Measurements from ENCODE around the gene SGTA.

SGTA gene

GRCh38 chr19:2809387-2810140, 26.5 kb upstream of the SGTA start:
- Histone ChIP-seq H3K4me3 (ENCODE audit: low read length in 2 of 2) (no peak overlapping the region), H3K4me1 (ENCODE audit: control insufficient read depth in 2 of 2, insufficient read depth in 2 of 2, low read length in 2 of 2) (peaks cover 16 to 23% of the 10 kb centered on the region in 2 donors), H3K36me3 (ENCODE audit: control insufficient read depth in 2 of 2, insufficient read depth in 2 of 2, low read length in 2 of 2) (peaks cover 20 to 31% of the 10 kb centered on the region in 2 donors), H3K27ac (ENCODE audit: low read depth in 2 of 2, low read length in 2 of 2) (no peak overlapping the region), H3K27me3 (ENCODE audit: control insufficient read depth in 2 of 2, insufficient read depth in 2 of 2, low read length in 2 of 2) (no peaks in the 10 kb centered on the region), H3K9me3 (ENCODE audit: control insufficient read depth in 2 of 2, low read length in 2 of 2) (no peaks in the 10 kb centered on the region), H3K9ac (ENCODE audit: low read depth in 1 of 2, low read length in 2 of 2) (no peak overlapping the region)

DNA sequence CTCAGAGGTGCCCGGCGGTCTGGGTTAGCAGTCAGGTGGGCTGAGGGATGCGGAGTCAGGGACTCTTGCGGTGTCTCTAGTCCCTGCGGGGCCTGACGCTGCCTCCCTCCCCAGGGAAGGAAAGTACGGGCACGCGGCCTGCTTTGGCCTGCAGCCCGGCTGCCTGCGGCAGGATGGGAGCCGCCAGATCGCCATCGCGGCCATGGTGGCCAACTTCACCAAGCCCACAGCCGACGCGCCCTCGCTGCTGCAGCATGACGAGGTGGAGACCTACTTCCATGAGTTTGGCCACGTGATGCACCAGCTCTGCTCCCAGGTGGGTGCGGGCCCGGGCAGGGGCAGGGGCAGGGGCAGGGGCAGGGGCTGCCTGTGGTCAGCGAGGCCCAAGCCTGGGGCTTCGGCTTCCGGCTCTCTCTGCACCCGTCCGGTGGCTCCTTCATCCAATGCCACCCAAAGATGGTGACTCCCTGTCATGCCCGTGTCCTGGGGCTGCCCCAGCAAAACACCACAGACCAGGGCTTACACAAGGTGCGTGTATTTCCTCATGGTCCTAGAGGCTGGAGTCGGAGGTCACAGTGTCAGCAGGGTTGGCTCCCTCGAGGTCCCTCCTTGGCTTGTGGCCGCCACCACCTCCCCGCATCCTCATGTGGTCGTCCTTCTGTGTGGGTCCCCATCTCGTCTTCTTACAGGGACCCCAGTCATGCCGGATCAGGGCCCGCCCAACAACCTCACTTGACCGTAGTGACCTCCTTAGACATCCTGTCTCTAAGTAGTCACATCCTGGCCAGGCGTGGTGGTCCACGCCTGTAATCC, 25.3 kb upstream of the SGTA start:
- Histone ChIP-seq H3K9me3 (ENCODE audit: control insufficient read depth in 2 of 2, low read length in 2 of 2) (no peaks in the 10 kb centered on the region), H3K9ac (ENCODE audit: low read depth in 1 of 2, low read length in 2 of 2) (no peak overlapping the region), H3K4me3 (ENCODE audit: low read length in 2 of 2) (no peak overlapping the region), H3K4me1 (ENCODE audit: control insufficient read depth in 2 of 2, insufficient read depth in 2 of 2, low read length in 2 of 2) (peaks cover 16 to 23% of the 10 kb centered on the region in 2 donors), H3K27me3 (ENCODE audit: control insufficient read depth in 2 of 2, insufficient read depth in 2 of 2, low read length in 2 of 2) (no peaks in the 10 kb centered on the region), H3K36me3 (ENCODE audit: control insufficient read depth in 2 of 2, insufficient read depth in 2 of 2, low read length in 2 of 2) (peaks cover 15 to 31% of the 10 kb centered on the region in 2 donors), H3K27ac (ENCODE audit: low read depth in 2 of 2, low read length in 2 of 2) (no peak overlapping the region)

DNA sequence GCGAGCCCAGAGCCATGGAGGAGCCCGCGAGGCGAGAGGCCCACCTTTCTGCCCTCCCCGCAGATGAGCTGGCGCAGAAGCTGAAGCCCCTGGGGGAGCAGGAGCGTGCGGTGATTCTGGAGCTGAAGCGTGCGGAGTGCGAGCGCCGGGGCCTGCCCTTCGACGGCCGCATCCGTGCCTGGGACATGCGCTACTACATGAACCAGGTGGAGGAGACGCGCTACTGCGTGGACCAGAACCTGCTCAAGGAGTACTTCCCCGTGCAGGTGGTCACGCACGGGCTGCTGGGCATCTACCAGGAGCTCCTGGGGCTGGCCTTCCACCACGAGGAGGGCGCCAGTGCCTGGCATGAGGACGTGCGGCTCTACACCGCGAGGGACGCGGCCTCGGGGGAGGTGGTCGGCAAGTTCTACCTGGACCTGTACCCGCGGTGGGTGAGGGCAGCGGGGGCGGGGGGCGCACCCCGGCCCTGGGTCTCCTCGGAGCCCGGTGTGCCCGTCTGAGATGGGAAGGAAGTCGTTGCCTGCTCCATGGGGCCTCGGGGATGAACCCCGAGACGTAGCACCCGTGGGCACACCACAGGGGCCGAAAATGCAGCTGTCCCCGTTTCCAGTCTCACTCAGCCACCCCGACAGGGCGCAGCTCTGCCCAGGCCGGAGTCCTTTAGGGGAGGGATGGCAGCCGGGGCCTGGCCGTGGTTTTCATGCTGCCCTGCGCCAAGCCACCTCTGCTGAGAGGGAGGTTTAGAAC, 24.5 kb upstream of the SGTA start:
- Histone ChIP-seq H3K4me3 (ENCODE audit: low read length in 2 of 2) (no peak overlapping the region), H3K4me1 (ENCODE audit: control insufficient read depth in 2 of 2, insufficient read depth in 2 of 2, low read length in 2 of 2) (peaks cover 15 to 19% of the 10 kb centered on the region in 2 donors), H3K9ac (ENCODE audit: low read depth in 1 of 2, low read length in 2 of 2) (no peak overlapping the region), H3K27ac (ENCODE audit: low read depth in 2 of 2, low read length in 2 of 2) (no peak overlapping the region), H3K27me3 (ENCODE audit: control insufficient read depth in 2 of 2, insufficient read depth in 2 of 2, low read length in 2 of 2) (no peaks in the 10 kb centered on the region), H3K36me3 (ENCODE audit: control insufficient read depth in 2 of 2, insufficient read depth in 2 of 2, low read length in 2 of 2) (peaks cover 17 to 31% of the 10 kb centered on the region in 2 donors), H3K9me3 (ENCODE audit: control insufficient read depth in 2 of 2, low read length in 2 of 2) (no peaks in the 10 kb centered on the region)

DNA sequence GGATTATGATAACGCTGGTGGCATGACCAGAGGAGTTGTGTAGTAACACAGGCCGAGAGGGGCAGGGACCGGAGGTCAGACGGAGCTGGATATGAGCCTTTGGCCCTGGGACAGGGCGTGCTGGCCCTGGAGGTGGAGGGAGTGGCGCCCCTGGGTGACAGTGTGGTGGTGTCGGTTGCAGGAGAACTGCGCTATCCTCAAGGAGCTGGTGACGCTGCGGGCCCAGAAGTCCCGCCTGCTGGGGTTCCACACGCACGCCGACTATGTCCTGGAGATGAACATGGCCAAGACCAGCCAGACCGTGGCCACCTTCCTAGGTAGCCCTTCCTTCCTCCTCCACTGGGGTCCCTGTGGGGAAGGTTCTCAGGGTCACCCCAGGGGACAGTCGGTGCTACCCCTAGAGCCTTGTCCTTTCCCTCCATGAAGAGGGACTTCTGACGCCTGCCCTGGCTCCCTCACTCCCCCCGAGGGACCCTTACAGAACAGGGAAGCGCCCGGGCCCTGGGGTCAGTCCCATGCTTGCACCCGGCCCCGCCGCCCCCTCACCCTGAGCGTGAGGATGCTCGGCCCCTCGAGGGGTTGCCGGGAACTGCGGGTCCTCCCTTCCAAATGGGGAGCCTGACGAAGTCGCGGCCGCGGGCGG, 23.8 kb upstream of the SGTA start:
- no peaks in the 10 kb centered on the region for H3K27me3 ChIP-seq (ENCODE audit: control insufficient read depth in 2 of 2, insufficient read depth in 2 of 2, low read length in 2 of 2)
- H3K4me3 ChIP-seq (ENCODE audit: low read length in 2 of 2) = no peak overlapping the region
- peaks cover 18 to 31% of the 10 kb centered on the region in 2 donors for H3K36me3 ChIP-seq (ENCODE audit: control insufficient read depth in 2 of 2, insufficient read depth in 2 of 2, low read length in 2 of 2)
- no peak overlapping the region for H3K27ac ChIP-seq (ENCODE audit: low read depth in 2 of 2, low read length in 2 of 2)
- no peak overlapping the region for H3K9ac ChIP-seq (ENCODE audit: low read depth in 1 of 2, low read length in 2 of 2)
- peaks cover 8 to 12% of the 10 kb centered on the region in 2 donors for H3K4me1 ChIP-seq (ENCODE audit: control insufficient read depth in 2 of 2, insufficient read depth in 2 of 2, low read length in 2 of 2)
- no peaks in the 10 kb centered on the region for H3K9me3 ChIP-seq (ENCODE audit: control insufficient read depth in 2 of 2, low read length in 2 of 2)

DNA sequence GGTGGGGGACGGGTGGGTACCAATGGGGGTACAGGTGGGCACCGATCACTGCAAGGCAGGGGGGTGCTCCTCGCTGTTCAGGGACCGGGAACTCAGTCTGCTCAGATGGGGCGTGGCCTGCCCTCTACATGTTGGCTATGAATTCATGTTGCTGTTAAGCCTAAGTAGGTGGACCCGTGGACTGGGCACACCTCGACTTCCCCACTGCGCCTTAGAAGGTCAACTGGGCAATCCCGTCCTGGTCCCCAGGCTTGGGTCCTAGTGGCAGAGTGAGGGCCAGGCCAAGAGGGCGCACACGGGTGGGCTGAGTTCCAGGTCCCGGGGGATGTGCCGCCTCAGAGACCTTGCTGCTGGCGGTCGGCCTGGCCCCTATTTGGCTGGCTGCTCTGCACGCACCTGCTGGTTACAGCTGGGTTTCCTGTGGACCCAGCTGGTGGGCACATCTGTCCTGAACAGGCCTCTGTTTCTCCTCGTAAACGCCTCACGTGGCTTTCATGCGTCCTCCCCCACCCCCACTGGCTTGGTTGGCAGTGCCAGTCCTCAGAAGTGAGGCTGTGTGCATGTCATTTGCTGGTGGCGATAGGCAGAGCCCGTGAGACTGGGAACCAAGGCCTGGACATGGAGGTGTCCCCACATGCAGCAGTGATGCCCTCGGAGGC, 23.0 kb upstream of the SGTA start:
- peaks cover 18 to 32% of the 10 kb centered on the region in 2 donors for H3K36me3 ChIP-seq (ENCODE audit: control insufficient read depth in 2 of 2, insufficient read depth in 2 of 2, low read length in 2 of 2)
- H3K27me3 ChIP-seq (ENCODE audit: control insufficient read depth in 2 of 2, insufficient read depth in 2 of 2, low read length in 2 of 2) = no peaks in the 10 kb centered on the region
- no peaks in the 10 kb centered on the region for H3K9me3 ChIP-seq (ENCODE audit: control insufficient read depth in 2 of 2, low read length in 2 of 2)
- H3K27ac ChIP-seq (ENCODE audit: low read depth in 2 of 2, low read length in 2 of 2) = no peak overlapping the region
- peaks cover 5% of the 10 kb centered on the region in 2 donors for H3K4me1 ChIP-seq (ENCODE audit: control insufficient read depth in 2 of 2, insufficient read depth in 2 of 2, low read length in 2 of 2)
- no peak overlapping the region for H3K9ac ChIP-seq (ENCODE audit: low read depth in 1 of 2, low read length in 2 of 2)
- H3K4me3 ChIP-seq (ENCODE audit: low read length in 2 of 2) = no peak overlapping the region

GRCh38 chr19:2805261-2805900, 22.3 kb upstream of the SGTA start:
- no peak overlapping the region for H3K9ac ChIP-seq (ENCODE audit: low read depth in 1 of 2, low read length in 2 of 2)
- H3K36me3 ChIP-seq (ENCODE audit: control insufficient read depth in 2 of 2, insufficient read depth in 2 of 2, low read length in 2 of 2) = peaks cover 21 to 31% of the 10 kb centered on the region in 2 donors
- H3K4me1 ChIP-seq (ENCODE audit: control insufficient read depth in 2 of 2, insufficient read depth in 2 of 2, low read length in 2 of 2) = no peaks in the 10 kb centered on the region
- no peaks in the 10 kb centered on the region for H3K27me3 ChIP-seq (ENCODE audit: control insufficient read depth in 2 of 2, insufficient read depth in 2 of 2, low read length in 2 of 2)
- H3K9me3 ChIP-seq (ENCODE audit: control insufficient read depth in 2 of 2, low read length in 2 of 2) = no peaks in the 10 kb centered on the region
- no peak overlapping the region for H3K4me3 ChIP-seq (ENCODE audit: low read length in 2 of 2)
- H3K27ac ChIP-seq (ENCODE audit: low read depth in 2 of 2, low read length in 2 of 2) = no peak overlapping the region

DNA sequence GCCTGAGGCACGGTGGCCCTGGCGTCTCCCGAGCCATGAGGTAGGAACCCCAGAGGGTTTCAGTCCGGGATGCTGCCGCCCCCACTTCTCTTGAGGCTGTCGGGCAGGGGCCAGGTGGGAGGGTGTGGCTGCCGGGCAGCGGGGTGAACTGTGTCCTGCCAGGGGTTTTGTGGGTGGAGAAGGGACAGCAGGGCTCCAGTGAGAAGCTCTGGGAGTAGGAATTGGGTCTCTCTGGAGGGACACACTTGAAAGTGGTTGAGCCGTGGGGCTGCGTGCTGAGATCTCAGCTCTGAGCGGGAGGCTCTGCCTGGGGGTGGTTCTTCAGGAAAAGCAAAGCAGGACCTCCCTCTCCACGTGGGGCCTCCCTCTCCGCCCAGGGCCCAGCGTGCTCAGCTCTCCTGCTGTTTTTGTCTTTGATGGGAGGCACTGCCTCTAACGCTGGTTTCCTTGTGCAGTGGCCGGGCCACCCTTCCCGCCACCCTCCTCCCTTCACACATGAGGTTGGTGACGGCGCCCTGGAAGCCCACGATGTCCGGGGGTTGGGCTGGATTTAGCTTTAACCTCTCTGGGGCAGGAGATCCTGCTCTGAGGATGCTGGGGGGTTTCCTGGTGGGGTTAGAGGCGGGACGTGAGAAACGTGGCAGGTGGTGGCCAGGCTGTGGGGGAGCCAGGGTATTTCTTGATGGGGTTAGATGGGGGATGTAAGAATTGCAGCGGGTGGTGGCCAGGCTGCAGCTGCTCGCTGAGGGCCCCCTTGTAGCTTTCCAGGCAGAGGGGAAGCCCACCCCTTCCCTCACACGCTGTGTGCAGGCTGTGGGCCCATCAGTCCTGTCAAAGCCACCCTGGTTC, 21.3 kb upstream of the SGTA start:
- H3K36me3 ChIP-seq (ENCODE audit: control insufficient read depth in 2 of 2, insufficient read depth in 2 of 2, low read length in 2 of 2) = peaks cover 18 to 27% of the 10 kb centered on the region in 2 donors
- H3K4me3 ChIP-seq (ENCODE audit: low read length in 2 of 2) = no peak overlapping the region
- no peak overlapping the region for H3K9ac ChIP-seq (ENCODE audit: low read depth in 1 of 2, low read length in 2 of 2)
- no peaks in the 10 kb centered on the region for H3K9me3 ChIP-seq (ENCODE audit: control insufficient read depth in 2 of 2, low read length in 2 of 2)
- no peak overlapping the region for H3K27ac ChIP-seq (ENCODE audit: low read depth in 2 of 2, low read length in 2 of 2)
- no peaks in the 10 kb centered on the region for H3K4me1 ChIP-seq (ENCODE audit: control insufficient read depth in 2 of 2, insufficient read depth in 2 of 2, low read length in 2 of 2)
- H3K27me3 ChIP-seq (ENCODE audit: control insufficient read depth in 2 of 2, insufficient read depth in 2 of 2, low read length in 2 of 2) = no peaks in the 10 kb centered on the region

- Histone ChIP-seq H3K9me3 (ENCODE audit: control insufficient read depth in 2 of 2, low read length in 2 of 2) (no peaks in the 10 kb centered on the region), H3K27ac (ENCODE audit: low read depth in 2 of 2, low read length in 2 of 2) (no peak overlapping the region), H3K36me3 (ENCODE audit: control insufficient read depth in 2 of 2, insufficient read depth in 2 of 2, low read length in 2 of 2) (peaks cover 13 to 20% of the 10 kb centered on the region in 2 donors), H3K4me1 (ENCODE audit: control insufficient read depth in 2 of 2, insufficient read depth in 2 of 2, low read length in 2 of 2) (no peaks in the 10 kb centered on the region), H3K9ac (ENCODE audit: low read depth in 1 of 2, low read length in 2 of 2) (no peak overlapping the region), H3K27me3 (ENCODE audit: control insufficient read depth in 2 of 2, insufficient read depth in 2 of 2, low read length in 2 of 2) (no peaks in the 10 kb centered on the region), H3K4me3 (ENCODE audit: low read length in 2 of 2) (no peak overlapping the region)
These were observed 20.5 kb upstream of the SGTA start for GRCh38 chr19:2803486-2804155.

All from mucosa of rectum (tissue), 2 donors.